T-cell (primary cell): Measurements from ENCODE around the gene TSC22D1. TPM values are rescaled to one million over a fixed set of nuclear protein-coding genes. Genes with fewer than 3 reads are reported as not detected.

Experiments used
- ATAC-seq, 4 experiments: fragments of 200-7000 bp in 3 of 4; fragments of 150-1000 bp in 1 of 4; cut with Tn5 transposase; replicated peaks in 1 of 4; 1 replicate in 3 of 4; 2 replicates in 1 of 4; pipeline ENCODE4 v1.10.0; 2021; ENCODE audit warnings: moderate library complexity in 3 of 4, mild to moderate bottlenecking in 2 of 4, moderate number of reproducible peaks in 1 of 4
- CTCF ChIA-PET, 2 donors: fragments of 300-600 bp; sonication (Branson Sonifier 250); formaldehyde crosslinking; loops; one replicate each; lab custom pipeline; 2022; ENCODE audit warnings: antibody characterized with exemption in 2 of 2; lab: Charles Lee
- POLR2A ChIA-PET, 2 donors: fragments of 300-600 bp; sonication (Branson Sonifier 250); formaldehyde crosslinking; loops; one replicate each; lab custom pipeline; 2022; ENCODE audit warnings: antibody characterized with exemption in 2 of 2; lab: Charles Lee
- DNase-seq, 35 experiments: peaks; one replicate each; pipeline versions ENCODE4 v3.0.0 to v3.0.0-alpha.2; 2013 to 2023
- H3K27ac ChIP-seq: one replicate; pipeline ENCODE4 v1.5.1; 2013; ENCODE audit warnings: low read length
- H3K27me3 ChIP-seq, 2 experiments: replicated peaks in 1 of 2; 1 replicate in 1 of 2; 2 replicates in 1 of 2; pipeline versions ENCODE4 v1.6.1 to v1.7.0; 2013; ENCODE audit warnings: low read length in 1 of 2, mixed read lengths in 1 of 2; ENCODE audit not compliant: control insufficient read depth in 2 of 2, insufficient read depth in 2 of 2; ENCODE audit errors: extremely low read depth in 1 of 2
- H3K36me3 ChIP-seq, 2 donors: 1 replicate in 1 of 2; 2 replicates in 1 of 2; pipeline versions ENCODE4 v1.6.1 to v1.7.0; 2013; ENCODE audit warnings: low read length in 1 of 2; ENCODE audit not compliant: control insufficient read depth in 2 of 2, insufficient read depth in 1 of 2; ENCODE audit errors: extremely low read depth in 1 of 2
- H3K4me1 ChIP-seq, 2 experiments: 1 replicate in 1 of 2; 2 replicates in 1 of 2; pipeline versions ENCODE4 v1.6.1 to v1.7.0; 2013; ENCODE audit warnings: low read length in 2 of 2, mixed read lengths in 1 of 2; ENCODE audit not compliant: insufficient read depth in 2 of 2, control insufficient read depth in 1 of 2; ENCODE audit errors: extremely low read depth in 1 of 2
- H3K4me3 ChIP-seq, 2 donors: 1 replicate in 1 of 2; 2 replicates in 1 of 2; pipeline versions ENCODE4 v1.5.1 to v1.7.0; 2013; ENCODE audit warnings: mild to moderate bottlenecking in 2 of 2, low read length in 1 of 2, moderate library complexity in 1 of 2; ENCODE audit not compliant: control insufficient read depth in 1 of 2; ENCODE audit errors: extremely low read depth in 1 of 2
- H3K9me3 ChIP-seq: 2 replicates; pipeline ENCODE4 v1.7.0; 2013
- H3K27ac Mint-ChIP-seq, 2 donors: one replicate each; pipeline ENCODE4 v1.8.0; 2020 to 2021; ENCODE audit warnings: mild to moderate bottlenecking in 2 of 2, mixed read lengths in 2 of 2
- H3K27me3 Mint-ChIP-seq, 2 donors: one replicate each; pipeline ENCODE4 v1.8.0; 2021 to 2022; ENCODE audit warnings: mixed read lengths in 2 of 2
- H3K36me3 Mint-ChIP-seq: one replicate; pipeline ENCODE4 v1.8.0; 2021; ENCODE audit warnings: mixed read lengths
- H3K4me1 Mint-ChIP-seq, 3 donors: one replicate each; pipeline ENCODE4 v1.8.0; 2020 to 2022; ENCODE audit warnings: mixed read lengths in 3 of 3, mild to moderate bottlenecking in 1 of 3
- H3K4me3 Mint-ChIP-seq, 3 donors: one replicate each; pipeline ENCODE4 v1.8.0; 2020 to 2022; ENCODE audit warnings: mild to moderate bottlenecking in 3 of 3, mixed read lengths in 3 of 3, moderate library complexity in 3 of 3
- H3K9me3 Mint-ChIP-seq, 3 donors: one replicate each; pipeline ENCODE4 v1.8.0; 2020 to 2022; ENCODE audit warnings: mixed read lengths in 3 of 3
- WGBS: methylation state at CpG from one replicate; pipeline ENCODE4 v1.1.5; 2013; ENCODE audit warnings: missing lambda C conversion rate; ENCODE audit not compliant: insufficient coverage; 5-methylcytosine and 5-hydroxymethylcytosine counted together
- total RNA-seq, 35 experiments: library from RNA in 6 of 35; stranded (reverse) in 6 of 35; fragments of 120-200 nt in 1 of 35; gene quantifications; one replicate each; pipeline versions ENCODE4 v1.2.1 to v1.2.4 and lab custom pipeline; 2013 to 2026

The TSC22D1 gene
- total RNA-seq, 5 donors from 2014 or later (not counting 1 experiment from before 2014, with no cell fraction given) = 32.5 to 40.4 (median 36.4) TPM

DNA sequence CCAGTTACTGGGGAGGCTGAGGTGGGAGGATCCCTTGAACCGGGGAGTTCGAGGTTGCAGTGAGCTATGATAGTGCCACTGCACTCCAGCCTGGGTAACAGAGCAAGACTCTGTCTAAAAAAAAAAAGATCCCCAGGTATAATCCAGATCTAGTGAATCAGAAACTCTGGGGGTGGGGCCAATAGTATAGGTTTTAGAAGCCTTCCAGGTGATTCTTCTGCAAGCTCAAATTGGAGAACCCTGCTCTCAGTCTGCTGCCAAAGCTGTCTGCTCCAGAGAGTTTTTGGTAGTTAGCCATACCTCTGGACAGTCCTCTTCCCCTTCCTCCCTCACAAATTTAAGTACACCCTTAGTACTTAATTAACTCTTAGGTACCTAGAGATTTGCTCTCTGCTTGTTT is 174.6 kb downstream of the TSC22D1 start:
- H3K27me3 Mint-ChIP-seq = peaks cover 0 to 19% of the 10 kb centered on the region in 2 donors
- ChIA-PET CTCF (interaction anchor here in 1 of 2 donors (0.6 kb wide), 1 partner anchor 911 kb away, joined by 3 read pairs; no protein-coding TSS in a partner anchor), POLR2A (interaction anchor here in 1 of 2 donors (0.5 to 0.7 kb wide), 2 partner anchors 13 to 366 kb away, joined by 5 to 7 read pairs; no protein-coding TSS in a partner anchor)
- Histone ChIP-seq H3K27ac (no peak overlapping the region), H3K36me3 (no peaks in the 10 kb centered on the region), H3K9me3 (no peaks in the 10 kb centered on the region), H3K4me3 (no peak overlapping the region), H3K4me1 (no peaks in the 10 kb centered on the region), H3K27me3 (peaks cover 0 to 9% of the 10 kb centered on the region in 2 experiments)
- no peak overlapping the region for H3K4me3 Mint-ChIP-seq
- DNase-seq = no peak
- H3K36me3 Mint-ChIP-seq = no peaks in the 10 kb centered on the region
- no peak overlapping the region for H3K27ac Mint-ChIP-seq
- no CpG with 5 or more reads among the region's 2 CpGs for WGBS
- ATAC-seq = no peak
- no peaks in the 10 kb centered on the region for H3K4me1 Mint-ChIP-seq
- no peaks in the 10 kb centered on the region for H3K9me3 Mint-ChIP-seq

GRCh38 chr13:44400736-44401135 is 175.4 kb downstream of the TSC22D1 start:
- Histone ChIP-seq H3K27ac (no peak overlapping the region), H3K9me3 (no peaks in the 10 kb centered on the region), H3K27me3 (peaks cover 0 to 5% of the 10 kb centered on the region in 2 experiments), H3K4me3 (no peak overlapping the region), H3K4me1 (no peaks in the 10 kb centered on the region), H3K36me3 (no peaks in the 10 kb centered on the region)
- DNase-seq (no peak), ATAC-seq (no peak)
- H3K27ac Mint-ChIP-seq = no peak overlapping the region
- ChIA-PET POLR2A (no interaction called here), CTCF (no interaction called here)
- peaks cover 0 to 13% of the 10 kb centered on the region in 2 donors for H3K27me3 Mint-ChIP-seq
- no peak overlapping the region for H3K4me3 Mint-ChIP-seq
- no peaks in the 10 kb centered on the region for H3K36me3 Mint-ChIP-seq
- no peaks in the 10 kb centered on the region for H3K9me3 Mint-ChIP-seq
- H3K4me1 Mint-ChIP-seq = no peaks in the 10 kb centered on the region

GRCh38 chr13:44399074-44399473 is 177.1 kb downstream of the TSC22D1 start:
- POLR2A ChIA-PET = no interaction called here
- Mint-ChIP-seq H3K4me1 (no peaks in the 10 kb centered on the region), H3K9me3 (no peaks in the 10 kb centered on the region), H3K36me3 (no peaks in the 10 kb centered on the region), H3K27ac (no peak overlapping the region), H3K4me3 (no peak overlapping the region), H3K27me3 (peaks cover 0 to 12% of the 10 kb centered on the region in 2 donors)
- ATAC-seq (no peak), DNase-seq (no peak)
- Histone ChIP-seq H3K9me3 (no peaks in the 10 kb centered on the region), H3K4me3 (no peak overlapping the region), H3K27me3 (no peaks in the 10 kb centered on the region), H3K27ac (no peak overlapping the region), H3K4me1 (no peaks in the 10 kb centered on the region), H3K36me3 (no peaks in the 10 kb centered on the region)
- CTCF ChIA-PET = no interaction called here
- WGBS = 58% methylated on average over 2 of the region's 3 CpGs

- no peak for DNase-seq
- no peak overlapping the region for H3K4me3 Mint-ChIP-seq
- CTCF ChIA-PET = no interaction called here
- H3K27ac Mint-ChIP-seq = no peak overlapping the region
- POLR2A ChIA-PET = no interaction called here
- no peaks in the 10 kb centered on the region for H3K36me3 Mint-ChIP-seq
- Histone ChIP-seq H3K27me3 (no peaks in the 10 kb centered on the region), H3K4me1 (no peaks in the 10 kb centered on the region), H3K9me3 (no peaks in the 10 kb centered on the region), H3K36me3 (no peaks in the 10 kb centered on the region), H3K4me3 (no peak overlapping the region), H3K27ac (no peak overlapping the region)
- H3K4me1 Mint-ChIP-seq = peaks cover 0 to under 1% (median 0%) of the 10 kb centered on the region in 3 donors
- ATAC-seq = no peak
- peaks cover 0 to 8% of the 10 kb centered on the region in 2 donors for H3K27me3 Mint-ChIP-seq
- no peaks in the 10 kb centered on the region for H3K9me3 Mint-ChIP-seq
- 80% methylated on average over 2 of the region's 3 CpGs for whole genome bisulfite sequencing
Measured at GRCh38 chr13:44398606-44399005, 177.5 kb downstream of the TSC22D1 start.

DNA sequence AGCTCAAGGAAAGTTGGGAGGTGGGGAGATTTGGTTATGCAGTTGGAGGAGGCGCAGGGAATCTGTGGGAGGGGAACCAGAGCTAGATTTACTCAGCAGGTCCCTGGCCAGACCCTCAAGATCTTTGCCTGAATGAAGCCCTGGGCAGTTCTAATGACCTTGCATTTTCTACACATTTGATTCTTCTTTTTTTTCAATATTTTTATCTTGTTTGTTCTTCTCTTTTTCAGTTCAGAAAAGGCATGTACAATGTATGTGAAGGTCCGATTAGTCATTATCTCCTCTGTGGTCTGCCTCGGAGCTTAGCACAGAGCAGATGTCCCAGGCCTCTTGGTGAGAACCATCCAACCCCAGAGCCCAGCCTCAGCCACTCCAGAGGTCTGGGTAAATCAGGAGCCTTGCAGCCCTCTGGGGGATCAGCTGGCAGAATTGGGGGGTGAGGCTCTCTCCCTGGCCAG is 178.3 kb downstream of the TSC22D1 start:
- H3K27ac Mint-ChIP-seq = no peak overlapping the region
- WGBS = 40% methylated on average over 1 of the region's 3 CpGs
- CTCF ChIA-PET = no interaction called here
- H3K4me1 Mint-ChIP-seq = peaks cover 0 to 3% (median 0%) of the 10 kb centered on the region in 3 donors
- Histone ChIP-seq H3K4me1 (no peaks in the 10 kb centered on the region), H3K27me3 (no peaks in the 10 kb centered on the region), H3K36me3 (no peaks in the 10 kb centered on the region), H3K27ac (no peak overlapping the region), H3K4me3 (no peak overlapping the region), H3K9me3 (no peaks in the 10 kb centered on the region)
- POLR2A ChIA-PET = no interaction called here
- DNase-seq (no peak), ATAC-seq (no peak)
- no peaks in the 10 kb centered on the region for H3K36me3 Mint-ChIP-seq
- peaks cover 0 to 7% of the 10 kb centered on the region in 2 donors for H3K27me3 Mint-ChIP-seq
- H3K9me3 Mint-ChIP-seq = no peaks in the 10 kb centered on the region
- no peak overlapping the region for H3K4me3 Mint-ChIP-seq

- no peaks in the 10 kb centered on the region for H3K27me3 ChIP-seq
- Mint-ChIP-seq H3K9me3 (no peaks in the 10 kb centered on the region), H3K4me1 (peaks cover 0 to 3% (median 0%) of the 10 kb centered on the region in 3 donors), H3K36me3 (no peaks in the 10 kb centered on the region), H3K4me3 (no peak overlapping the region), H3K27ac (no peak overlapping the region), H3K27me3 (peaks cover 0 to 14% of the 10 kb centered on the region in 2 donors)
- no peaks in the 10 kb centered on the region for H3K4me1 ChIP-seq
- H3K36me3 ChIP-seq = no peaks in the 10 kb centered on the region
- H3K9me3 ChIP-seq = no peaks in the 10 kb centered on the region
- no peak overlapping the region for H3K4me3 ChIP-seq
- ATAC-seq = no peak
- DNase-seq = no peak
- CTCF ChIA-PET = interaction anchor here (0.5 to 0.6 kb wide), 3 partner anchors 14 to 1113 kb away, joined by 3 to 4 read pairs (median 3); no protein-coding TSS in a partner anchor
- POLR2A ChIA-PET = no interaction called here
- 92% methylated on average over 21 of the region's 26 CpGs for WGBS
- H3K27ac ChIP-seq = no peak overlapping the region
Measured at GRCh38 chr13:44396701-44397580, 179.2 kb downstream of the TSC22D1 start.
